ENCODE results near the gene ALAS2.
"Not testable (repeated sequence)": the region's sequence is repeated elsewhere in the genome, so short reads cannot be mapped to it uniquely, and the experiment has no call there.

Gene ALAS2

DNA sequence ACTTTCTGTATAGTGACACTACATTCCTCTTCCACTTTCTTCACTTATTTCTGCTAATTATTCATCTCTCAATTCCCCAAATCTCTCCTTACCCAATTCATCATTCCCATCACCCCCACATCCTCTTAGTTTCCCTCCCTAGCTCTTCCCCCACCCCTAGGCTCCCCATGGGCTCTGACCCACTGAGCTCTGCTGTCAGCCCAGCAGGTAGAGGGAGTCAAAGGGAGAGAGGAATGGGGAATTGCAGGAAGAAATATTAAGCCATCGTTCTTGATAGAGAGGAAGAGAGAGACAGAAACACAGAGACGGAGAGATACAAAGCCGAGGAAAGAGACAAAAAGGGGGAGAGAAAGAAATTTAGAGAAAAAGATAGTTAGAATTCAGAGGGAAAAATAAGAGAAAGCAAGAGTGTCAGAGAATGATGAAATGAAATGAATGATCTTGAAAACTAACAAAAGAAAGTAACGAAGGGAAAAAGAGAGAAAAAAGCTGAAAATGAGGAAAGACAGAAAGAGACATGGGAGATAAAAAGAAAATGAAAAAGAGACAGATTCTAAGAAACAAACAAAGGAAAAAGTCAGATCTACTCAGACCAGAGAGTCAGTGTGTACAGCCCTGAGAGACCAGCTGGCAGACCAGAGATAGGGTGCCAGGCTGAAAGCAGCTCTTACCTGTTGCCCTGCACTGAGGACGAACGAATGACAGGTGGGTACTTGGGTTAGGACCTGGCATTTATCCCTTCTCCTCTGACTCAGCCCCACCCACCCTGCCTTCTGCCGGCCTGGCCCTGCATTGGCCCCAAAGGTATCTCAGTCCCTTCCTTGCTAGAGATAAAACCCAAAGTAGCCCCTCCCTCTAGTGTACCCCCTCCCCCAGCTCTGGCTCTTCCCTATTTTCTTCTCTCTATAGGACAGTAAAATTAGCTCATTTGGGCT is at the start of gene ALAS2:
ALAS2 (minus strand) TSS at position 707 of the 935 bp plus-strand sequence. CDS start 4,977 bp downstream, outside the sequence.
- no peak for DNase-seq (ENCODE audit: low read depth in 2 of 3, low spot score in 2 of 3)

GRCh38 chrX:55074851-55075467 is 44.2 kb upstream of the ALAS2 start, which contains the start of gene PAGE2B:
Gene PAGE2B (plus strand): TSS chrX:55075030. CDS start chrX:55076042, 1,012 bp downstream.
- no peak for DNase-seq (ENCODE audit: low read depth in 2 of 3, low spot score in 2 of 3)

- DNase-seq (ENCODE audit: low read depth in 2 of 3, low spot score in 2 of 3), result no peak
Measured at GRCh38 chrX:55072286-55072685, 41.5 kb upstream of the ALAS2 start.

DNA sequence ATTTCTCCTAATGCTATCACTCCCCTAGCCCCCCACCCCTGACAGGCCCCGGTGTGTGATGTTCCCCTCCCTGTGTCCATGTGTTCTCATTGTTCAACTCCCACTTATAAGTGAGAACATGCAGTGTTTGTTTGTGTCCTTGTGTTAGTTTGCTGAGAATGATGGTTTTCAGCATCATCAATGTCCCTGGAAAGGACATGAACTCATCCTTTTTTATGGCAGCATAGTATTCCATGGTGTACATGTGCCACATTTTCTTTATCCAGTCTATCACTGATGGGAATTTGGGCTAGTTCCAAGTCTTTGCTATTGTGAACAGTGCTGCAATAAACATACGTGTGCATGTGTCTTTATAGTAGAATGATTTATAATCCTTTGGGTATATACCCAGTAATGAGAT is 36.4 kb upstream of the ALAS2 start:
- not testable (repeated sequence) for DNase-seq (ENCODE audit: low read depth in 2 of 3, low spot score in 2 of 3)

GRCh38 chrX:55057675-55058249 is 27.0 kb upstream of the ALAS2 start:
- DNase-seq (ENCODE audit: low read depth in 2 of 3, low spot score in 2 of 3), result no peak

GRCh38 chrX:55056820-55057674 is 26.3 kb upstream of the ALAS2 start:
- DNase-seq (ENCODE audit: low read depth in 2 of 3, low spot score in 2 of 3), result no peak

- not testable (repeated sequence) for DNase-seq (ENCODE audit: low read depth in 2 of 3, low spot score in 2 of 3)
Measured at GRCh38 chrX:55050599-55050998, 19.8 kb upstream of the ALAS2 start.

GRCh38 chrX:55041514-55041913 is 10.7 kb upstream of the ALAS2 start:
- no peak for DNase-seq (ENCODE audit: low read depth in 2 of 3, low spot score in 2 of 3)

DNA sequence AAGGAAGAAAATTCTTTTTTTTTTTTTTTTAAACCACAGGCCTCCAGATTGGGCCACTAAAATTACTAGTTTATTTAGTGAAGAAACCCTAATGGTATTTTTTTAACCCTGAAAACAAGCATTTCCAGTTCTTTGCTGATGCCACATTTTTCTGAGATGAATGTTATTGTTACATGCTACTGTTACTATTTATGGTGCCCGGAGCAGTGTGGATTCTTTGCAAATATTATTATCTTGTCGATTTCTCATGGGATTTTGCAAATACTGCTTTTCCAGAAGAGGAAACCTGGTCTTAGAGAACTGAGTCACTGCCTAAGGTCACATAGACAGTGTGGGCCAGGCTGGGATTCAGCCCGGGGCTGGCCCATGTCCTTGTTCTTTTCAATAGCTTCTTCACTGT is 8.7 kb upstream of the ALAS2 start:
- DNase-seq (ENCODE audit: low read depth in 2 of 3, low spot score in 2 of 3), result no peak

DNA sequence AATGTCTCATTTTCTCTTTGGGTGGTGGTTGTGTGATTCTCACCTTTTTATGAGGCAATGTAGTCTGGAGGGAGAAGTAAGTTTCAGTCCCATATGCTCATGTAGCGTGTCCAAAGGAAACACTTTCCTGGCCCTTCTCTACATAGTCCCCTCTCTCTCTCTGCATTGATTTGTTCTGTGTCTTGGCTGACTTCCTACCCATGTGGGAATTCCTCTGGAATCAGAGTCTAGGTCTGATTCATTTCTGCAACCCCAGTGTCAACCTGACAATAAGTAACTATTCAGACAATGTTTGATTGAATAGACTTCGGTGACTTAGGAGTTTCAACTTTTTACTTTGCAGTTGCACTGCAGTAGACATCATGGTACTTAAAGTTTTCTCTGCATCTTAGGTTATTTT is 2.7 kb upstream of the ALAS2 start:
- no peak for DNase-seq (ENCODE audit: low read depth in 2 of 3, low spot score in 2 of 3)

- no peak for DNase-seq (ENCODE audit: low read depth in 2 of 3, low spot score in 2 of 3)
Measured at GRCh38 chrX:55029291-55029690, 1.5 kb downstream of the ALAS2 start.

- DNase-seq (ENCODE audit: low read depth in 2 of 3, low spot score in 2 of 3), result no peak
Measured at GRCh38 chrX:55028611-55029010, 2.2 kb downstream of the ALAS2 start.

GRCh38 chrX:55028040-55028439 is 2.7 kb downstream of the ALAS2 start:
- DNase-seq (ENCODE audit: low read depth in 2 of 3, low spot score in 2 of 3), result no peak

GRCh38 chrX:55026840-55027239 is 3.9 kb downstream of the ALAS2 start:
- no peak for DNase-seq (ENCODE audit: low read depth in 2 of 3, low spot score in 2 of 3)

DNA sequence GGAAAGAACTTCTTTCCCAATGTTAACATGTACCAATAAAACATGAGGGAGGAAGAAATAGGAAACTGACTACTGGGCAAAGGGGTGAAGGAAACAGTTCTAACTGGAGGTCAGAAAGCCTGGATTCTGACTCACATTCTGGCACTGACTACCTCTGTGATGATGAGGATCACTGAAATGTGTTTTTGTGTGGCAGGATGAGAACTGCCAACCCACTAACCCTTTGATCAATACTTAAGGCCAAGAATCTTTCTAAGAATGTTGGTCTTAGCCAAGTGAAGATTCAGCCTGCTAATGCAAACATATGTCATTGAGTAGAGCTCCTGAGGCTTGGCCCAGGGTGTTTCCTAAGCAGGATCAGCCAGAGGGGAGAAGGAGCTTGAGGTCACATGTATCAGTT is 4.6 kb downstream of the ALAS2 start:
- DNase-seq (ENCODE audit: low read depth in 2 of 3, low spot score in 2 of 3), result no peak

GRCh38 chrX:55014897-55015299 is 15.9 kb downstream of the ALAS2 start:
- no peak for DNase-seq (ENCODE audit: low read depth in 2 of 3, low spot score in 2 of 3)

GRCh38 chrX:55011294-55011693 is 19.5 kb downstream of the ALAS2 start:
- no peak for DNase-seq (ENCODE audit: low read depth in 2 of 3, low spot score in 2 of 3)

- DNase-seq (ENCODE audit: low read depth in 2 of 3, low spot score in 2 of 3), result no peak
Measured at GRCh38 chrX:55008571-55009358, 22.0 kb downstream of the ALAS2 start.

DNA sequence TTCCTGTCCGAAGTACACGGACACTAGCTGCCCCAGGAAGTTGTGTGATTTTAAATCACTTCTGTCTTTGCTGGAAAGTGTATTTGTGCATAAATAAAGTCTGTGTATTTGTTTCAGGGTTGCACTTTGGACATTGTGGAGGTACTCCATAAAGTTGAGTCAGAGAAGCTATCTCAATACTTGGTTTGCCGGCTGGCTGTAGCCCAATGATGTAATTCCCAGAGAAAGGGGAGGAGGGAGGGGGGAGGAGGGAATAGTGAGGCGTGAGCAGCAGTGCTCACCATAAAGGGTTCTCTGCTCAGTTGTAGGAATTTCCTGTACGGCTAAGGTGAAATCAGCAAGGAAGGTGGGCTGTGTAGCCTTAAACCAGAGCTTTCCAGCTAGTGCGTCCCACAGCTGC is 23.1 kb downstream of the ALAS2 start:
- DNase-seq (ENCODE audit: low read depth in 2 of 3, low spot score in 2 of 3), result no peak

Data from activated CD8-positive, alpha-beta memory T cell treated with anti-CD3 and anti-CD28 coated beads for 48 hours (primary cell).